Left forelimb (tissue), 1 donor: Measurements from ENCODE around the gene SLC6A12.
"Not testable (repeated sequence)": the region's sequence is repeated elsewhere in the genome, so short reads cannot be mapped to it uniquely, and the experiment has no call there.

Source experiments
- DNase-seq: peaks from one replicate; pipeline ENCODE4 v3.0.0-alpha.2; 2018; ENCODE audit warnings: low spot score

SLC6A12 gene

GRCh38 chr12:197347-197746 is 16.6 kb downstream of the SLC6A12 start:
- no peak for DNase-seq

GRCh38 chr12:196436-196835 is 17.5 kb downstream of the SLC6A12 start:
- no peak for DNase-seq

GRCh38 chr12:195951-196350 is 18.0 kb downstream of the SLC6A12 start:
- DNase-seq: no peak

- no peak for DNase-seq
These were observed 18.8 kb downstream of the SLC6A12 start for GRCh38 chr12:195156-195555.

- no peak for DNase-seq
These were observed 19.7 kb downstream of the SLC6A12 start for GRCh38 chr12:194276-194675.

- DNase-seq: no peak
These were observed 20.7 kb downstream of the SLC6A12 start for GRCh38 chr12:193261-193660.

GRCh38 chr12:191541-191940 is 22.4 kb downstream of the SLC6A12 start:
- DNase-seq: no peak

- no peak for DNase-seq
These were observed 23.1 kb downstream of the SLC6A12 start for GRCh38 chr12:190881-191280.

GRCh38 chr12:189622-189962 is 24.4 kb downstream of the SLC6A12 start:
- DNase-seq: no peak

GRCh38 chr12:188910-189621 is 24.9 kb downstream of the SLC6A12 start:
- DNase-seq: peak; percentile 84

GRCh38 chr12:187986-188909 is 25.7 kb downstream of the SLC6A12 start:
- not testable (repeated sequence) for DNase-seq

- no peak for DNase-seq
These were observed 27.8 kb downstream of the SLC6A12 start for GRCh38 chr12:186006-186625.

GRCh38 chr12:185576-185955 is 28.4 kb downstream of the SLC6A12 start:
- no peak for DNase-seq

- DNase-seq: no peak
These were observed 29.0 kb downstream of the SLC6A12 start for GRCh38 chr12:184811-185575.

GRCh38 chr12:182381-182892 is 31.5 kb downstream of the SLC6A12 start:
- no peak for DNase-seq

- no peak for DNase-seq
These were observed 32.0 kb downstream of the SLC6A12 start for GRCh38 chr12:181921-182320.

- DNase-seq: no peak
These were observed 33.5 kb downstream of the SLC6A12 start for GRCh38 chr12:180445-180844.

GRCh38 chr12:179885-180284 is 34.1 kb downstream of the SLC6A12 start:
- no peak for DNase-seq

- DNase-seq: no peak
These were observed 34.6 kb downstream of the SLC6A12 start for GRCh38 chr12:179131-179884.

- DNase-seq: no peak
These were observed 35.2 kb downstream of the SLC6A12 start for GRCh38 chr12:178829-179109.
